ENCODE measurements around the gene XPO5. TPM values are rescaled to one million over a fixed set of nuclear protein-coding genes. Genes with fewer than 3 reads are reported as not detected.

Gene XPO5
- total RNA-seq = 20.3 TPM
- long read RNA-seq, full-length matches to known transcripts = 3 of 9 reads
- long read RNA-seq, partial matches to known transcripts = 4 of 9 reads
- long read RNA-seq, other reads (novel, unspliced or antisense) = 2 of 9 reads

GRCh38 chr6:43575772-43576551 is at the start of gene XPO5, which contains the start of gene POLH:
XPO5 (minus strand) TSS chr6:43576038; CDS start chr6:43575864, 174 bp downstream.
POLH (plus strand) TSS chr6:43576185; CDS start chr6:43582320, 6,135 bp downstream.
- DNase-seq (ENCODE audit: low spot score) = peak; percentile 96
- intact Hi-C loops (cut with DNase I) = loop anchor here (5.0 kb wide), 1 partner anchor 59 kb away; the partner anchor contains the start of genes POLR1C and YIPF3

- intact Hi-C loops (cut with DNase I) = no loop called here
- DNase-seq (ENCODE audit: low spot score) = no peak
Measured at GRCh38 chr6:43625393-43625992, 49.7 kb upstream of the XPO5 start.

- no peak for DNase-seq (ENCODE audit: low spot score)
- intact Hi-C loops (cut with DNase I) = no loop called here
Measured at GRCh38 chr6:43624786-43625288, 49.0 kb upstream of the XPO5 start.

GRCh38 chr6:43623880-43624785 is 48.3 kb upstream of the XPO5 start:
- intact Hi-C loops (cut with DNase I) = no loop called here
- DNase-seq (ENCODE audit: low spot score) = no peak

- intact Hi-C loops (cut with DNase I) = no loop called here
- no peak for DNase-seq (ENCODE audit: low spot score)
Measured at GRCh38 chr6:43622541-43622940, 46.7 kb upstream of the XPO5 start.

GRCh38 chr6:43621836-43622180 is 46.0 kb upstream of the XPO5 start:
- DNase-seq (ENCODE audit: low spot score) = no peak
- intact Hi-C loops (cut with DNase I) = no loop called here

- intact Hi-C loops (cut with DNase I) = no loop called here
- no peak for DNase-seq (ENCODE audit: low spot score)
Measured at GRCh38 chr6:43621078-43621835, 45.4 kb upstream of the XPO5 start.

GRCh38 chr6:43616725-43617472 is 41.1 kb upstream of the XPO5 start:
- intact Hi-C loops (cut with DNase I) = no loop called here
- DNase-seq (ENCODE audit: low spot score) = no peak

GRCh38 chr6:43614396-43614730 is 38.5 kb upstream of the XPO5 start:
- intact Hi-C loops (cut with DNase I) = no loop called here

GRCh38 chr6:43613721-43614395 is 38.0 kb upstream of the XPO5 start:
- intact Hi-C loops (cut with DNase I) = no loop called here
- DNase-seq (ENCODE audit: low spot score) = no peak

More at GRCh38 chr6:43614396-43614730, 38.5 kb upstream of the XPO5 start:
- no peak for DNase-seq (ENCODE audit: low spot score)

GRCh38 chr6:43610431-43610830 is 34.6 kb upstream of the XPO5 start:
- no peak for DNase-seq (ENCODE audit: low spot score)
- intact Hi-C loops (cut with DNase I) = no loop called here

- intact Hi-C loops (cut with DNase I) = loop anchor here (5.0 kb wide), 1 partner anchor 473 kb away; no protein-coding TSS in a partner anchor
- no peak for DNase-seq (ENCODE audit: low spot score)
Measured at GRCh38 chr6:43609402-43609801, 33.6 kb upstream of the XPO5 start.

- intact Hi-C loops (cut with DNase I) = loop anchor here (5.0 kb wide), 1 partner anchor 473 kb away; no protein-coding TSS in a partner anchor
- DNase-seq (ENCODE audit: low spot score) = no peak
Measured at GRCh38 chr6:43608807-43609206, 33.0 kb upstream of the XPO5 start.

- intact Hi-C loops (cut with DNase I) = loop anchor here (5.0 kb wide), 1 partner anchor 474 kb away; no protein-coding TSS in a partner anchor
- no peak for DNase-seq (ENCODE audit: low spot score)
Measured at GRCh38 chr6:43608310-43608763, 32.5 kb upstream of the XPO5 start.

GRCh38 chr6:43606019-43606418 is 30.2 kb upstream of the XPO5 start:
- intact Hi-C loops (cut with DNase I) = loop anchor here (5.0 kb wide), 1 partner anchor 476 kb away; no protein-coding TSS in a partner anchor
- DNase-seq (ENCODE audit: low spot score) = no peak

- intact Hi-C loops (cut with DNase I) = no loop called here
Measured at GRCh38 chr6:43604174-43604573, 28.3 kb upstream of the XPO5 start.

GRCh38 chr6:43600595-43600994 is 24.8 kb upstream of the XPO5 start:
- intact Hi-C loops (cut with DNase I) = no loop called here
- DNase-seq (ENCODE audit: low spot score) = no peak

More at GRCh38 chr6:43604174-43604573, 28.3 kb upstream of the XPO5 start:
- DNase-seq (ENCODE audit: low spot score) = no peak
